ENCODE results near the gene STK32B. TPM values are rescaled to one million over a fixed set of nuclear protein-coding genes. Genes with fewer than 3 reads are reported as not detected.

The STK32B gene
- total and polyA plus RNA-seq, 2 experiments from 2014 or later = 0.71 to 2.3 TPM

- no peak for TF ChIP-seq REST (IDR thresholded peaks at IDR 0.05; ENCODE audit: unreplicated experiment)
- no peak for TF ChIP-seq EZH2 (IDR thresholded peaks at IDR 0.05; ENCODE audit: low read depth, unreplicated experiment)
- TF ChIP-seq POLR2AphosphoS5 (IDR thresholded peaks at IDR 0.05; ENCODE audit: low read depth) = no peak
- TF ChIP-seq, protein P1, sequence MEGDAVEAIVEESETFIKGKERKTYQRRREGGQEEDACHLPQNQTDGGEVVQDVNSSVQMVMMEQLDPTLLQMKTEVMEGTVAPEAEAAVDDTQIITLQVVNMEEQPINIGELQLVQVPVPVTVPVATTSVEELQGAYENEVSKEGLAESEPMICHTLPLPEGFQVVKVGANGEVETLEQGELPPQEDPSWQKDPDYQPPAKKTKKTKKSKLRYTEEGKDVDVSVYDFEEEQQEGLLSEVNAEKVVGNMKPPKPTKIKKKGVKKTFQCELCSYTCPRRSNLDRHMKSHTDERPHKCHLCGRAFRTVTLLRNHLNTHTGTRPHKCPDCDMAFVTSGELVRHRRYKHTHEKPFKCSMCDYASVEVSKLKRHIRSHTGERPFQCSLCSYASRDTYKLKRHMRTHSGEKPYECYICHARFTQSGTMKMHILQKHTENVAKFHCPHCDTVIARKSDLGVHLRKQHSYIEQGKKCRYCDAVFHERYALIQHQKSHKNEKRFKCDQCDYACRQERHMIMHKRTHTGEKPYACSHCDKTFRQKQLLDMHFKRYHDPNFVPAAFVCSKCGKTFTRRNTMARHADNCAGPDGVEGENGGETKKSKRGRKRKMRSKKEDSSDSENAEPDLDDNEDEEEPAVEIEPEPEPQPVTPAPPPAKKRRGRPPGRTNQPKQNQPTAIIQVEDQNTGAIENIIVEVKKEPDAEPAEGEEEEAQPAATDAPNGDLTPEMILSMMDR (conservative IDR thresholded peaks at IDR 0.05; ENCODE audit: low read depth in 2 of 2) = no peak
- TF ChIP-seq NANOG (IDR thresholded peaks at IDR 0.05; ENCODE audit: borderline replicate concordance) = no peak
- TF ChIP-seq ZNF331 (CRISPR knock-in tag; IDR thresholded peaks at IDR 0.05; ENCODE audit: low read depth) = no peak
- no peak for TF ChIP-seq ETS1 (IDR thresholded peaks at IDR 0.05)
Measured at GRCh38 chr4:5044341-5044740, 6.9 kb upstream of the STK32B start (continued).

DNA sequence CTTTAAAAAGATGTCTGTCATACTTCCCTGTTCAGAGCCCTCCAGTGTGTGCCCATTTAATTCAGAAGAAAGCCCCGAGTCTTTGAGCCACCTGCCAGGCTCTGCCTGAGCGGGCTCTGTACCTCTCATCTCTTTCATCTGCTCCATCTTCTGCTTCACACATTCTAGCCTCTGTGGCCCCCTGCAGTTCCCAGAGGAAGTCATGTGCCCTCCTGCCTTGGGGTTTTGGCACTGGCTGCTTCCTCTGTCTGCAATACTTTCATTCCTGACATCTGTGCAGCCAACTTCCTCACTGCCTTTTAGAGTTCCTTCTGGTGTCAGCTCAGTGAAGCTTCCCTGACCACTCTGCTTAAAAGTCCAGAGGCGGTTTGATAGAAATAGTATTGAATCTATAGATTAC lies 6.2 kb upstream of the STK32B start:
- H3K36me3 ChIP-seq (ENCODE audit: insufficient read depth) = no peaks in the 10 kb centered on the region
- H3K4me3 ChIP-seq = no peak overlapping the region
- DNase-seq (ENCODE audit: low spot score) = no peak
- no peak overlapping the region for H2AFZ ChIP-seq
- H3K79me2 ChIP-seq (replicated peaks; ENCODE audit: insufficient read depth) = no peaks in the 10 kb centered on the region
- no peak overlapping the region for H3K4me3 Mint-ChIP-seq
- H3F3A ChIP-seq (replicated peaks; ENCODE audit: low read depth) = no peaks in the 10 kb centered on the region
- H3K9me3 Mint-ChIP-seq = no peaks in the 10 kb centered on the region; the same call in 2 of the 3 replicates
- H3K36me3 Mint-ChIP-seq (ENCODE audit: low read depth) = no peaks in the 10 kb centered on the region
- H3K27ac ChIP-seq (ENCODE audit: low read depth) = no peak overlapping the region
- H3K4me2 ChIP-seq = no peak overlapping the region
- no peaks in the 10 kb centered on the region; the same call in 1 of the 3 replicates for H3K4me1 Mint-ChIP-seq
- no peaks in the 10 kb centered on the region for H3K4me1 ChIP-seq (ENCODE audit: insufficient read depth)
- no peak for TF ChIP-seq NANOG (IDR thresholded peaks at IDR 0.05; ENCODE audit: borderline replicate concordance)
- no peak for TF ChIP-seq ZNF114 (CRISPR knock-in tag; IDR thresholded peaks at IDR 0.05)
- TF ChIP-seq POLR2AphosphoS5 (IDR thresholded peaks at IDR 0.05; ENCODE audit: low read depth) = no peak
- TF ChIP-seq REST (IDR thresholded peaks at IDR 0.05; ENCODE audit: unreplicated experiment) = no peak
- H3K27ac Mint-ChIP-seq = no peak overlapping the region
- peaks cover 8% of the 10 kb centered on the region for H3K9me2 ChIP-seq (ENCODE audit: insufficient read depth)
- no peaks in the 10 kb centered on the region for H4K20me1 ChIP-seq (replicated peaks; ENCODE audit: insufficient read depth)
- peaks cover 2% of the 10 kb centered on the region; the same call in 1 of the 2 replicates for H3K27me3 ChIP-seq (ENCODE audit: insufficient read depth)
- ATAC-seq = no peak
- H3K27me3 Mint-ChIP-seq (ENCODE audit: insufficient read depth, low read depth, poor library complexity) = peaks cover under 1% of the 10 kb centered on the region
